Measurements from ENCODE around the gene DHX40.

GRCh38 chr17:59519132-59519531, 46.3 kb upstream of the DHX40 start:
- TF ChIP-seq CTCF (IDR thresholded peaks at IDR 0.05; ENCODE audit: low read length): no peak
- TF ChIP-seq EZH2 (IDR thresholded peaks at IDR 0.05; ENCODE audit: borderline replicate concordance, low read length): no peak
